PFSK-1 (cell line): ENCODE measurements around the gene FAXDC2.

Experiments used
- POLR2AphosphoS5 ChIP-seq: IDR thresholded peaks from 2 replicates; pipeline ENCODE4 v1.6.1; 2012; ENCODE audit warnings: low read depth, mild to moderate bottlenecking, control low read depth, low read length, moderate library complexity
- REST ChIP-seq, 2 experiments: IDR thresholded peaks; 2 replicates each; pipeline versions ENCODE4 v1.6.1 to v1.8.0; 2011 to 2012; ENCODE audit warnings: low read depth in 2 of 2, low read length in 2 of 2, control low read depth in 1 of 2, inconsistent platforms in 1 of 2, mild to moderate bottlenecking in 1 of 2, moderate library complexity in 1 of 2; ENCODE audit not compliant: insufficient read depth in 1 of 2
- SIN3A ChIP-seq: IDR thresholded peaks from 2 replicates; pipeline ENCODE4 v1.6.1; 2012; ENCODE audit warnings: mild to moderate bottlenecking, low read length, moderate library complexity, borderline replicate concordance; ENCODE audit not compliant: insufficient read depth

- TF ChIP-seq REST (IDR thresholded peaks at IDR 0.05; ENCODE audit: insufficient read depth in 1 of 2, low read depth in 2 of 2, low read length in 2 of 2) (no peak), SIN3A (no peak), POLR2AphosphoS5 (no peak)
Observed at GRCh38 chr5:154896562-154897165, 46.3 kb upstream of the FAXDC2 start.
